Upper lobe of left lung (tissue), 6 donors: ENCODE measurements around the gene COX5A. TPM values are rescaled to one million over a fixed set of nuclear protein-coding genes. Genes with fewer than 3 reads are reported as not detected.

Experiments used
- ATAC-seq, 2 donors: fragments of 200-7000 bp; cut with Tn5 transposase; one replicate each; pipeline ENCODE4 v1.9.1; 2022; ENCODE audit warnings: mild to moderate bottlenecking in 2 of 2, moderate library complexity in 2 of 2; ENCODE audit not compliant: low FRiP score in 2 of 2
- DNase-seq, 2 donors: peaks; one replicate each; pipeline ENCODE4 v3.0.0-alpha.2; 2019 to 2020
- H3K27ac ChIP-seq, 4 donors: fragments of 200-600 bp; sonication (generic); one replicate each; pipeline ENCODE4 v1.5.1; 2016 to 2019
- H3K27me3 ChIP-seq, 4 donors: fragments of 200-600 bp; sonication (generic); one replicate each; pipeline ENCODE4 v1.5.1; 2017 to 2019
- H3K36me3 ChIP-seq, 4 donors: fragments of 200-600 bp; sonication (generic); one replicate each; pipeline ENCODE4 v1.5.1; 2016 to 2019
- H3K4me1 ChIP-seq, 4 donors: fragments of 200-600 bp; sonication (generic); one replicate each; pipeline ENCODE4 v1.5.1; 2018 to 2019
- H3K4me3 ChIP-seq, 4 donors: fragments of 200-600 bp; sonication (generic); one replicate each; pipeline ENCODE4 v1.5.1; 2017 to 2019; ENCODE audit warnings: mild to moderate bottlenecking in 2 of 4, moderate library complexity in 1 of 4
- H3K9me3 ChIP-seq, 4 donors: fragments of 200-600 bp; sonication (generic); one replicate each; pipeline ENCODE4 v1.5.1; 2018 to 2019
- EP300 ChIP-seq, 4 donors: sonication (generic); formaldehyde crosslinking; IDR thresholded peaks; one replicate each; pipeline ENCODE4 v1.5.1; 2017; ENCODE audit warnings: antibody characterized with exemption in 4 of 4, control low read depth in 2 of 4
- POLR2A ChIP-seq, 4 donors: fragments of 450-650 bp; IDR thresholded peaks; one replicate each; pipeline ENCODE4 v1.5.1; 2016 to 2017; ENCODE audit warnings: antibody characterized with exemption in 4 of 4, mild to moderate bottlenecking in 2 of 4
- POLR2AphosphoS5 ChIP-seq, 2 donors: sonication (generic); formaldehyde crosslinking; IDR thresholded peaks; one replicate each; pipeline ENCODE4 v1.5.1; 2017; ENCODE audit warnings: antibody characterized with exemption in 2 of 2
- WGBS, 2 donors: methylation state at CpG; one replicate each; pipeline ENCODE4 v1.1.5; 2017 to 2018; 5-methylcytosine and 5-hydroxymethylcytosine counted together
- total RNA-seq, 6 donors: library from RNA; depleted of rRNA in 4 of 6; stranded (reverse); fragments of >200 nt in 4 of 6; gene quantifications; one replicate each; pipeline versions ENCODE4 v1.1.0 to v1.2.1, GENCODE V29; 2016 to 2021
- TF ChIP-seq, protein P1 (sequence below), 6 experiments: fragments of 450-650 bp in 4 of 6; fragments of 200-600 bp in 2 of 6; sonication (generic) in 2 of 6; IDR thresholded peaks; one replicate each; pipeline ENCODE4 v1.5.1; 2016 to 2019; ENCODE audit warnings: antibody characterized with exemption in 6 of 6
- donor health status: DM: no; HTN: no; CAD: no; lungs with moderate emphysema.
- donor health status: DM: no; HTN: yes; CAD: no; lungs with severe emphysema.

COX5A gene
- total RNA-seq, 6 donors from 2014 or later, result 50.9 to 168 (median 93.0) TPM

DNA sequence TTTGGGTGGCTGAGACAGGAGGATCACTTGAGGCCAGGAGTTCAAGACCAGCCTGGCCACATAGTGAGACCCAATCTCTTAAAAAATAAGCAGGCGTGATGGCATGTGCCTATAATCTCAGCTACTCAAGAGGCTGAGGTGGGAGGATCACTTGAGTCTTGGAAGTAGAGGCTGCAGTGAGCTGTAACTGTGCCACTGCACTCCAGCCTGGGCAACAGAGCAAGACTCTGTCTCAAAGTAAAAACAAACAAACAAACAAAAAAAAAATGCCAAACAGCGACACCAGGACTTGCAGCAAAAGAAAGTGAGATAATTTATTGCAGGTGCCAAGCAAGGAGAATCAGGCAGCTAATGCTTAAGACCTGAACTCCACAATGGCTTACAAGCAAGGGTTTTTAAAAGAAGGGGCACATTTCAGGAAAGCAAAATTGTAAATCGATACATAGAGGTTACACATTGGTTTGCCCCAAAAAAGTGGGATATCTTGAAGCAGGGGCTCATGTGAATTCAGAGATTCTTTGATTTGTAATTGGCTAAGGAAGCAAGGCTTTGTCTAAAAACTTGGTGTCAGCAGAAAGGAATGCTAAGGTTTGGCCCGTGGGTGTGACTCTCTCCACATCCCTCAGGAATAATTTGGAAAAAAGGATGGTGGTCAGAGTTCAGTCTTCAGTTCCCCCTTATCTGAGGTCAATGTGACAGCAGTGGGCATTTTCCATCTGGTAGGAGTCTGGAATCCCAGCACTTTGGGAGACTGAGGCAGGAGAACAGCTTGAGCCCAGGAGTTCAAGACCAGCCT, 53.2 kb downstream of the COX5A start:
- DNase-seq, result no peak
- Histone ChIP-seq H3K4me3 (no peak overlapping the region), H3K27ac (no peak overlapping the region), H3K9me3 (no peaks in the 10 kb centered on the region), H3K27me3 (no peaks in the 10 kb centered on the region), H3K4me1 (peaks cover 8 to 15% (median 12%) of the 10 kb centered on the region in 4 donors), H3K36me3 (no peaks in the 10 kb centered on the region)
- TF ChIP-seq POLR2A (IDR thresholded peaks at IDR 0.05), result no peak
- TF ChIP-seq, protein P1, sequence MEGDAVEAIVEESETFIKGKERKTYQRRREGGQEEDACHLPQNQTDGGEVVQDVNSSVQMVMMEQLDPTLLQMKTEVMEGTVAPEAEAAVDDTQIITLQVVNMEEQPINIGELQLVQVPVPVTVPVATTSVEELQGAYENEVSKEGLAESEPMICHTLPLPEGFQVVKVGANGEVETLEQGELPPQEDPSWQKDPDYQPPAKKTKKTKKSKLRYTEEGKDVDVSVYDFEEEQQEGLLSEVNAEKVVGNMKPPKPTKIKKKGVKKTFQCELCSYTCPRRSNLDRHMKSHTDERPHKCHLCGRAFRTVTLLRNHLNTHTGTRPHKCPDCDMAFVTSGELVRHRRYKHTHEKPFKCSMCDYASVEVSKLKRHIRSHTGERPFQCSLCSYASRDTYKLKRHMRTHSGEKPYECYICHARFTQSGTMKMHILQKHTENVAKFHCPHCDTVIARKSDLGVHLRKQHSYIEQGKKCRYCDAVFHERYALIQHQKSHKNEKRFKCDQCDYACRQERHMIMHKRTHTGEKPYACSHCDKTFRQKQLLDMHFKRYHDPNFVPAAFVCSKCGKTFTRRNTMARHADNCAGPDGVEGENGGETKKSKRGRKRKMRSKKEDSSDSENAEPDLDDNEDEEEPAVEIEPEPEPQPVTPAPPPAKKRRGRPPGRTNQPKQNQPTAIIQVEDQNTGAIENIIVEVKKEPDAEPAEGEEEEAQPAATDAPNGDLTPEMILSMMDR (IDR thresholded peaks at IDR 0.05), result no peak
- TF ChIP-seq EP300 (IDR thresholded peaks at IDR 0.05), result no peak
- 79 to 83% methylated on average over 4 of the region's 4 CpGs for WGBS, 2 donors
- no peak for ATAC-seq

DNA sequence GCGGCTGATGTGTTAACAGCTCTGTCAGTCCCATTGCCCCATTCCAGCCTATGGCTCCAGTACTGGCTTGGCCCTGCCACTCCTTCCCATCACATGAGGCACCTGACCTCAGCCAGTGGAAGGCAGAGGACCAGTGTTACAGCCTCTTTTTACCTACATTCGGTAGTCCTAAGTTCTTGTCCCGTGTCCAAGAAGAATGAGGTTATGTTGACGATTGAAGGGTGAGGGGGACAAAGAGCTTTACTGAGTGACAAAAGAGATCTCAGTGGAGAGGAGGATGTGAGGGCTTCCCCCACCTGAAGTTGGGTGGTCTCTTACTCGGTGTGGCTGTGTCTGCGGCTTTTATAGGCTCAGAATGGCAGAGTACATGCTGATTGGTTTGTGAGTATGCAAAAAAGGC, 55.3 kb downstream of the COX5A start:
- H3K4me3 ChIP-seq, result no peak overlapping the region
- WGBS, 2 donors, result 93 to 99% methylated on average over 6 of the region's 6 CpGs
- H3K4me1 ChIP-seq, result no peaks in the 10 kb centered on the region
- TF ChIP-seq, protein P1 (IDR thresholded peaks at IDR 0.05), result no peak
- no peak for TF ChIP-seq POLR2AphosphoS5 (IDR thresholded peaks at IDR 0.05)
- TF ChIP-seq POLR2A (IDR thresholded peaks at IDR 0.05), result no peak
- no peak for TF ChIP-seq EP300 (IDR thresholded peaks at IDR 0.05)
- DNase-seq (no peak), ATAC-seq (no peak)
- H3K36me3 ChIP-seq, result no peaks in the 10 kb centered on the region
- no peaks in the 10 kb centered on the region for H3K27me3 ChIP-seq
- no peaks in the 10 kb centered on the region for H3K9me3 ChIP-seq
- no peak overlapping the region for H3K27ac ChIP-seq

DNA sequence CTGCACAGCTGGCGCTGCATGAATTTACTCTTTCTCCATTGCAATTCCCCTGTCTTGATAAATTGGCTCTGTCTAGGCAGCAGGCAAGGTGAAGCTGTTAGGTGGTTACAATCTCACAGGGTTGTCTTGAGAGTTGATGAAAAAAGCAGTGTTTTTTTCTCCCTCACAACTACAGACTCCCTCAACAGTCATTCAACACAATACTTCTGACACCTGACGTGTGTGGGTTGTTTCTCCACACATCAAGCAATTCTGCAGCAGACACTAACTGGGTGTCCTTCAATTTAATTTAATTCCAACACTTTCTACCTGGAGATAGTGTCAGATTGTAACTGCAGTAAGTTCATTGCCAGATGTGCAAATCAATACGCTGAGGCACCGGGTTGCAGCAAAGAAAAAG, 59.6 kb downstream of the COX5A start:
- WGBS, 2 donors, result 66 to 82% methylated on average over 4 of the region's 4 CpGs
- ATAC-seq (no peak), DNase-seq (no peak)
- TF ChIP-seq, protein P1 (IDR thresholded peaks at IDR 0.05), result no peak
- no peak for TF ChIP-seq POLR2AphosphoS5 (IDR thresholded peaks at IDR 0.05)
- TF ChIP-seq EP300 (IDR thresholded peaks at IDR 0.05), result no peak
- TF ChIP-seq POLR2A (IDR thresholded peaks at IDR 0.05), result no peak
- Histone ChIP-seq H3K4me1 (peaks cover 0 to 7% (median 6%) of the 10 kb centered on the region in 4 donors), H3K9me3 (no peaks in the 10 kb centered on the region), H3K27ac (no peak overlapping the region), H3K27me3 (no peaks in the 10 kb centered on the region), H3K36me3 (no peaks in the 10 kb centered on the region), H3K4me3 (no peak overlapping the region)

DNA sequence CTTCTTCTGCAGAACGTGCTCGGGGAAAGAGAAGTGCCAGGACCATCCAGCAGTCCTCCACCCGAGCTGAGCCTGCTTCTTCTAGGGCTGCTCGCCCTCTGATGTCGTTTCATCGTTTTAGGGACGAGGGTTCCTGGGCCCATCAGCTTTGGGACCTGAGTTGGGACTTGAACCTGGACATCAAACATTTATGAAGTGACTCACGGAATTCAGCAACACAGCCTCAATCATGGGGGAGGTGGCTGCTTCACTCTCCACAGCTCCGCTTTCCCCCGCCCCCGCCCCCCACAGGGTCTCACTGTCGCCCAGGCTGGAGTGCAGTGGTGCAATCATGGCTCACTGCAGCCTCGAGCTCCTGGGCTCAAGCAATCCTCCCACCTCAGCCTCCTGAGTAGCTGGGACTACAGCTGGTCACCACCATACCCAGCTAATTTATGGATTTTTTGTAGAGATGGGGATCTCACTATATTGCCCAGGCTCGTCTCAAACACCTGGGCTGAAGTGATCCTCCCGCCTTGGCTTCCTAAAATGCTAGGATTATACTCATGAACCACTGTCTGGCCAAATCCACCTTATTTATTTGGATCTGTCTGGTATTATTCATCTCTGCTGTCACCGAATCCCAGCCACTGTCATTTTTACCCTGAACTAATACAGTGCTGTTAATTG, 64.0 kb downstream of the COX5A start:
- DNase-seq, result peak in 1 of 2 donors; percentile 38
- peak overlapping the region; percentile 62 to 74 (median 72) for H3K4me3 ChIP-seq
- TF ChIP-seq, protein P1 (IDR thresholded peaks at IDR 0.05), result peak in 1 of 6 experiments; percentile 5
- TF ChIP-seq EP300 (IDR thresholded peaks at IDR 0.05) (no peak), POLR2AphosphoS5 (IDR thresholded peaks at IDR 0.05) (no peak), POLR2A (IDR thresholded peaks at IDR 0.05) (no peak)
- H3K9me3 ChIP-seq, result no peaks in the 10 kb centered on the region
- H3K27ac ChIP-seq, result peak overlapping the region; percentile 91 to 98 (median 94)
- ATAC-seq, result peak in 1 of 2 donors; percentile 18
- no peaks in the 10 kb centered on the region for H3K36me3 ChIP-seq
- peaks cover 37 to 46% (median 42%) of the 10 kb centered on the region in 4 donors for H3K4me1 ChIP-seq
- H3K27me3 ChIP-seq, result no peaks in the 10 kb centered on the region
- WGBS, 2 donors, result 27 to 37% methylated on average over 13 to 16 of the region's 16 CpGs
